Measurements from ENCODE around the gene SYNC. TPM values are rescaled to one million over a fixed set of nuclear protein-coding genes. Genes with fewer than 3 reads are reported as not detected.

Gene SYNC
- total RNA-seq, 4 donors from 2014 or later, result 2.8 to 16.9 (median 5.8) TPM

DNA sequence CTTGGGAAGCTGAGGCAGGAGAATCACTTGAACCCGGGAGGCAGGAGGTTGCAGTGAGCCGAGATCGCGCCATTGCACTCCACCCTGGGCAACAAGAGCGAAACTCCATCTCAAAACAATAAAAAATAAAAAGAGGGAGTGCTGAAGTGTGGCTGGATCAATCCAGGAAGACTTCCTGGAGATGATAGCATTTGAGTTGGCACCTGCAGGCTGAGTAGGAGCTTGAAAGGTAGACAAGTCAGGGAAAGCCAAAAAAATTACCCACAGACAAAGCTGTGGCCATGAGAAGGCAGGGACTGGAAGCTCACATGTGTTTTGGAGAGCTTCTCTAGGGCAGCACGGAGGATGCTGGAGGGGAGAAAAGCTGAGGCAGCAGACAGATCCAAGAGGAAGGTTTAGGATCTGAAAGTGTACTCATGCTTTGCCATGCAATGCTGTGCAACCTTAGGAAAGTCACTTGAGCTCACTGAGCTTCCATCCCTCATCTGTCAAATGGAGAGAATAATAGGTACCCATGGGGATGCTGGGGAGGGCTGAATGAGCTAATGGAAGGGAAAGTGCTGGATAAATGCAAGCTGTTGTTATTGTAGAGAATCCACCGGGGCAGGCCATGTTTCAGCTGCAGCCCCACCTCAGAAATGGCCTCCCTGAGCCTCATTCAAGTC, 26.0 kb upstream of the SYNC start:
- DNase-seq (ENCODE audit: low spot score in 2 of 2), result no peak
- no peak overlapping the region for H3K4me3 ChIP-seq (ENCODE audit: low read depth, poor library complexity, severe bottlenecking)
- intact Hi-C loops (cut with DNase I; ENCODE audit: low total_unique reads), result no loop called here
- no peak for TF ChIP-seq POLR2A (IDR thresholded peaks at IDR 0.05)
- TF ChIP-seq, protein P1, sequence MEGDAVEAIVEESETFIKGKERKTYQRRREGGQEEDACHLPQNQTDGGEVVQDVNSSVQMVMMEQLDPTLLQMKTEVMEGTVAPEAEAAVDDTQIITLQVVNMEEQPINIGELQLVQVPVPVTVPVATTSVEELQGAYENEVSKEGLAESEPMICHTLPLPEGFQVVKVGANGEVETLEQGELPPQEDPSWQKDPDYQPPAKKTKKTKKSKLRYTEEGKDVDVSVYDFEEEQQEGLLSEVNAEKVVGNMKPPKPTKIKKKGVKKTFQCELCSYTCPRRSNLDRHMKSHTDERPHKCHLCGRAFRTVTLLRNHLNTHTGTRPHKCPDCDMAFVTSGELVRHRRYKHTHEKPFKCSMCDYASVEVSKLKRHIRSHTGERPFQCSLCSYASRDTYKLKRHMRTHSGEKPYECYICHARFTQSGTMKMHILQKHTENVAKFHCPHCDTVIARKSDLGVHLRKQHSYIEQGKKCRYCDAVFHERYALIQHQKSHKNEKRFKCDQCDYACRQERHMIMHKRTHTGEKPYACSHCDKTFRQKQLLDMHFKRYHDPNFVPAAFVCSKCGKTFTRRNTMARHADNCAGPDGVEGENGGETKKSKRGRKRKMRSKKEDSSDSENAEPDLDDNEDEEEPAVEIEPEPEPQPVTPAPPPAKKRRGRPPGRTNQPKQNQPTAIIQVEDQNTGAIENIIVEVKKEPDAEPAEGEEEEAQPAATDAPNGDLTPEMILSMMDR (IDR thresholded peaks at IDR 0.05), result no peak
- 87% methylated on average over 7 of the region's 7 CpGs for WGBS, 2 donors

DNA sequence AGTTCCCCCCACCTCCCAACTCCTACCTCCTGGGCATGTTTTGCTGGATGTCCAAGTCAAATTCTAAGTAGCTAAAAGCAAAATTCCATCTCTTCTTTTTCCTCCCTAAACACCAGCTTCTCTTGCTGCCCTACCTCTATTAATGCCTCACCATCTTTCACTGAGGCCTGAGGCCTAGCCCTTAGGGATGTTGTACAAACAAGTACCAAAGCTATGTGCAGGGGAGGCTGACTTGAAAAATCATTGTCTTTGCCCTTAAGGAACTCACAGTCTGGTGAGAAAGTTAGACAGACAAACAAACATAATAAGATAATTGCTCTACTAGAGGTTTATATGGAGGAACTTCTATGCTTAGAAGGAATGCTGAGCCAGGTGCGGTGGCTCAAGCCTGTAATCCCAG, 25.3 kb upstream of the SYNC start:
- no peak for TF ChIP-seq POLR2A (IDR thresholded peaks at IDR 0.05)
- TF ChIP-seq, protein P1 (IDR thresholded peaks at IDR 0.05), result no peak
- intact Hi-C loops (cut with DNase I; ENCODE audit: low total_unique reads), result no loop called here
- WGBS, 2 donors, result 95 to 100% methylated on average over 1 of the region's 1 CpG
- H3K4me3 ChIP-seq (ENCODE audit: low read depth, poor library complexity, severe bottlenecking), result no peak overlapping the region
- DNase-seq (ENCODE audit: low spot score in 2 of 2), result no peak

DNA sequence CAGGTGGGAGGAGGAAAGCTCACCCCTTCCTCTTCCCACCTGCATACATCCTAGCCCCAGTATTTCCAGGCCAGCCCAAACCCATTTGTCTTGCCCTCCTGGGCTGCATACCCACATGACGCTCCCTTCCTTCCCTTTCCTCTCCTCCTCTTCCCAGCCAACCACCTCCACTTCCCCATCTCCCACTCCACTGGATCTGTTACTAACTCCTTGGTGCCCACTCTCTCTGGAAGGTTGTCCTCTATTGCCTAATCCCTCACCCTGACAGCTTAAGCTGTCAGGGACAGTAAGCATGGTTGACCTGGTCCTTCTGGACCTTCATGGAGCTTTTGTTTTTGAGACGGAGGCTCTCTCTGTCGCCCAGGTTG, 23.0 kb upstream of the SYNC start:
- no peak for TF ChIP-seq POLR2A (IDR thresholded peaks at IDR 0.05)
- TF ChIP-seq, protein P1 (IDR thresholded peaks at IDR 0.05), result no peak
- H3K4me3 ChIP-seq (ENCODE audit: low read depth, poor library complexity, severe bottlenecking), result no peak overlapping the region
- WGBS, 2 donors, result 87 to 88% methylated on average over 3 of the region's 3 CpGs
- intact Hi-C loops (cut with DNase I; ENCODE audit: low total_unique reads), result no loop called here
- DNase-seq (ENCODE audit: low spot score in 2 of 2), result no peak

DNA sequence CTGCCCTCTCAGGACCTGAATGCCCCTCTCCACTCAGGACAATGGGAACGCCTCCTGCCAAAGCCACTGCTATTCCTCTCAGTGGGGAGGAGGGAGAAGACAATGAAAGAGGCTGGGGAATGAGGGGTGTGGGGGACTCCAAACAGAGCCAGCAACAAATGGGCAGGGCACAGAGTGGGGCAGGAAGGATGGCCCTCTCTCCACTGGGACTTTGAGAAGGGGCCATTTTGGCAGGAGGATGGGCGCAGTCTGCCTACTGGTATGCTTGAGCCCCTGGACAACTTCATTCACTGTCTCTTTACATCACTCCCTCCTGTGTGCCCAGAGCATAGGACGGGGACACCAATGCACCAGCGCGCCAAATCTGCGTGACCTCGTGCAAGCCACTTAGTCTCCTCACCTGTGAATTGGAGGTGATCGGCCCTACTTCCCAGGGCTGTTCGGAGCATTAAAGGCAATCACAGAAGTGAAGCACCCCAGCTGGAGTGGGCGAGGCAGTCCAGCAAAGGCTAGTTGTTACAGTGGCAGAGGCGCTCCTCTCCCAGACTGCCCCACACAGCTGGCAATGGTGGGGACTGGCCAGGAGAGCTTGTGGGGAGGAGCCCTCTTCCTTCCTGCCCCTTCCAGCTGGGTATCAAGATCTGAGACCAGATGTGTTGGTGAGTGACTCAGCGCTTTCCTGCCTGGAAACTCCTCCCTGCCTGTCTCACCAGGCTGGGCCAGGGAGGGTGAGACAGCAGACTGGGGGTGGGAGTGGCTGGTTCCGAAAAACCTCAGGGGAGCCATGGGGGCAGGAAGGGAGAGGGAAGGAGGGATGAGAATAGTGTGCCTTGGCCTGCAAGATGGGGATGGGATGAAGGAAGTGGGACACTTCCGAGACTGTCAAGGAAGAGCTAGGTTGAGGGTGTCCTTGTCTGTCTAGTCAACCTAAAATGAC, 22.4 kb upstream of the SYNC start:
- DNase-seq (ENCODE audit: low spot score in 2 of 2), result no peak
- TF ChIP-seq, protein P1 (IDR thresholded peaks at IDR 0.05), result no peak
- TF ChIP-seq POLR2A (IDR thresholded peaks at IDR 0.05), result no peak
- no peak overlapping the region for H3K4me3 ChIP-seq (ENCODE audit: low read depth, poor library complexity, severe bottlenecking)
- 41 to 53% methylated on average over 12 to 14 of the region's 14 CpGs for WGBS, 2 donors
- intact Hi-C loops (cut with DNase I; ENCODE audit: low total_unique reads), result no loop called here

DNA sequence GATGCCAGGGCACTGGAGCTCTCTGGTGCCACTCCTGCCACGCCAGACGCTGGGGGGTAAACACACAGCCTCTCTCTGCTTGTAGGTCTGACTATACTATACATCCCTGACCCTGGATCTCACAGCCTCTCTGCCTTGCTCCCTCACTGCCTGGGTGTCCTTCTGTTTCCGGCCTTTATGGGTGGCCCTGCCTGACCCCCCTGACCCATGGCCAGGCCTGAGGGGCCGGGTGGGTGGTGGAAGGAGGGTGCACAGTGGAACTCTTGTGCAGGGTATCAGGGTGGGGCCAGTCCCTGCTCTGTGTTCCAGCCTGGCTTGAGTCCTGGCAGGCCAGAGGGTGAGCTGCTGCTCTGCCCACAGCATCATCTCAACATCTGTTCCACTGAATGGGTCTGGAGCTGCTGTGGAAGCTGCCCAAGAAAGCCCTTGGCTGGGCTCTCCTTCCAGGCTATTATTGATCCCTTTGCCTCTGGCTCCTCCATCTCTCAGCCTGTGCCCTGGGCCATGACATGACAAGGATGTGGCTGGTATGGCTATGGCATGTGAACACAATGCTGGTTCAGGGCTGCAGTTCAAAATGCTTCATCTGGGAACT, 17.2 kb upstream of the SYNC start:
- no peak for TF ChIP-seq POLR2A (IDR thresholded peaks at IDR 0.05)
- TF ChIP-seq, protein P1 (IDR thresholded peaks at IDR 0.05), result no peak
- intact Hi-C loops (cut with DNase I; ENCODE audit: low total_unique reads), result no loop called here

More for the DNA sequence above, 17.2 kb upstream of the SYNC start:
- no peak for DNase-seq (ENCODE audit: low spot score in 2 of 2)
- WGBS, 2 donors, result 76 to 84% methylated on average over 4 of the region's 4 CpGs
- no peak overlapping the region for H3K4me3 ChIP-seq (ENCODE audit: low read depth, poor library complexity, severe bottlenecking)
